Measurements from ENCODE around the gene TARM1. TPM values are rescaled to one million over a fixed set of nuclear protein-coding genes. Genes with fewer than 3 reads are reported as not detected.
A peak's percentile ranks its signal among the peaks of the same experiment; 100 is the strongest.
"Not testable (repeated sequence)": the region's sequence is repeated elsewhere in the genome, so short reads cannot be mapped to it uniquely, and the experiment has no call there.

TARM1 gene
- polyA plus RNA-seq, 2 donors: not detected

- Histone ChIP-seq H3K27ac (ENCODE audit: low read depth in 2 of 2, low read length in 1 of 2) (peak within 1 kb of the TSS in 1 of 2 donors; percentile 87), H3K36me3 (ENCODE audit: control insufficient read depth in 2 of 2, insufficient read depth in 2 of 2, low read length in 1 of 2) (peaks cover 4 to 16% of the 10 kb centered on the region in 2 donors), H3K27me3 (ENCODE audit: control insufficient read depth in 1 of 2, insufficient read depth in 2 of 2, low read length in 2 of 2) (no peaks in the 10 kb centered on the region), H3K9me3 (ENCODE audit: control insufficient read depth in 2 of 2, insufficient read depth in 1 of 2, low read depth in 1 of 2, low read length in 1 of 2) (no peaks in the 10 kb centered on the region), H3K4me3 (ENCODE audit: low read depth in 1 of 2, low read length in 2 of 2) (peak within 1 kb of the TSS; percentile 91 to 94), H3K4me1 (ENCODE audit: control insufficient read depth in 2 of 2, insufficient read depth in 2 of 2, low read length in 1 of 2) (no peaks in the 10 kb centered on the region)
- 2 to 3% methylated on average over 53 to 54 of the region's 54 CpGs for WGBS, 2 donors
Measured at GRCh38 chr19:54102421-54103169, 21.4 kb upstream of the TARM1 start, which contains the start of gene NDUFA3. Gene NDUFA3 (plus strand): TSS chr19:54102855. CDS start chr19:54102879, 24 bp downstream.

GRCh38 chr19:54100561-54100960 lies 19.4 kb upstream of the TARM1 start, which contains the start of gene OSCAR:
Gene OSCAR (minus strand): TSS chr19:54100803. CDS start chr19:54100792, 11 bp downstream.
- Histone ChIP-seq H3K27ac (ENCODE audit: low read depth in 2 of 2, low read length in 1 of 2) (no peak within 1 kb of the TSS), H3K27me3 (ENCODE audit: control insufficient read depth in 1 of 2, insufficient read depth in 2 of 2, low read length in 2 of 2) (no peaks in the 10 kb centered on the region), H3K4me3 (ENCODE audit: low read depth in 1 of 2, low read length in 2 of 2) (no peak within 1 kb of the TSS), H3K9me3 (ENCODE audit: control insufficient read depth in 2 of 2, insufficient read depth in 1 of 2, low read depth in 1 of 2, low read length in 1 of 2) (no peaks in the 10 kb centered on the region), H3K36me3 (ENCODE audit: control insufficient read depth in 2 of 2, insufficient read depth in 2 of 2, low read length in 1 of 2) (peaks cover 0 to 2% of the 10 kb centered on the region in 2 donors), H3K4me1 (ENCODE audit: control insufficient read depth in 2 of 2, insufficient read depth in 2 of 2, low read length in 1 of 2) (peaks cover 0 to 5% of the 10 kb centered on the region in 2 donors)
- 58 to 59% methylated on average over 5 of the region's 5 CpGs for WGBS, 2 donors

DNA sequence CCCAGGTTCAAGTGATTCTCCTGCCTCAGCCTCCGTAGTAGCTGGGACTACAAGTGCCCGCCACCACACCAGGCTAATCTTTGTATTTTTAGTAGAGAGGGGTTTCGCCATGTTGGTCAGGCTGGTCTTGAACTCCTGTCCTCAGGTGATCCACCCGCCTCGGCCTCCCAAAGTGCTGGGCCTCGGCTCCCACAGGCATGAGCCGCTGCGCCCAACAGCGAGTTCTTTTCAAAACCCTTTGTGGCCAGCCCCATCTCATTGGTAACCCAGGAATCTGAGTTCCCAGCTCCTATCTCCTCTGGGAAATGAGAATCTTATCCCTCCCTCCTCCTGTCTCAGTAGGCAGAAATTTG lies 18.7 kb upstream of the TARM1 start:
- not testable (repeated sequence) for H3K36me3 ChIP-seq (ENCODE audit: control insufficient read depth in 2 of 2, insufficient read depth in 2 of 2, low read length in 1 of 2); H3K4me3 ChIP-seq (ENCODE audit: low read depth in 1 of 2, low read length in 2 of 2); H3K27me3 ChIP-seq (ENCODE audit: control insufficient read depth in 1 of 2, insufficient read depth in 2 of 2, low read length in 2 of 2); H3K4me1 ChIP-seq (ENCODE audit: control insufficient read depth in 2 of 2, insufficient read depth in 2 of 2, low read length in 1 of 2); H3K9me3 ChIP-seq (ENCODE audit: control insufficient read depth in 2 of 2, insufficient read depth in 1 of 2, low read depth in 1 of 2, low read length in 1 of 2); H3K27ac ChIP-seq (ENCODE audit: low read depth in 2 of 2, low read length in 1 of 2)
- 75 to 79% methylated on average over 9 of the region's 9 CpGs for WGBS, 2 donors

- no peak overlapping the region for H3K27ac ChIP-seq (ENCODE audit: low read depth in 2 of 2, low read length in 1 of 2)
- H3K27me3 ChIP-seq (ENCODE audit: control insufficient read depth in 1 of 2, insufficient read depth in 2 of 2, low read length in 2 of 2): no peaks in the 10 kb centered on the region
- no peaks in the 10 kb centered on the region for H3K36me3 ChIP-seq (ENCODE audit: control insufficient read depth in 2 of 2, insufficient read depth in 2 of 2, low read length in 1 of 2)
- 87 to 90% methylated on average over 11 to 12 of the region's 12 CpGs for WGBS, 2 donors
- no peaks in the 10 kb centered on the region for H3K9me3 ChIP-seq (ENCODE audit: control insufficient read depth in 2 of 2, insufficient read depth in 1 of 2, low read depth in 1 of 2, low read length in 1 of 2)
- no peak overlapping the region for H3K4me3 ChIP-seq (ENCODE audit: low read depth in 1 of 2, low read length in 2 of 2)
- peaks cover 0 to 6% of the 10 kb centered on the region in 2 donors for H3K4me1 ChIP-seq (ENCODE audit: control insufficient read depth in 2 of 2, insufficient read depth in 2 of 2, low read length in 1 of 2)
Measured at GRCh38 chr19:54099190-54099902, 18.2 kb upstream of the TARM1 start.

DNA sequence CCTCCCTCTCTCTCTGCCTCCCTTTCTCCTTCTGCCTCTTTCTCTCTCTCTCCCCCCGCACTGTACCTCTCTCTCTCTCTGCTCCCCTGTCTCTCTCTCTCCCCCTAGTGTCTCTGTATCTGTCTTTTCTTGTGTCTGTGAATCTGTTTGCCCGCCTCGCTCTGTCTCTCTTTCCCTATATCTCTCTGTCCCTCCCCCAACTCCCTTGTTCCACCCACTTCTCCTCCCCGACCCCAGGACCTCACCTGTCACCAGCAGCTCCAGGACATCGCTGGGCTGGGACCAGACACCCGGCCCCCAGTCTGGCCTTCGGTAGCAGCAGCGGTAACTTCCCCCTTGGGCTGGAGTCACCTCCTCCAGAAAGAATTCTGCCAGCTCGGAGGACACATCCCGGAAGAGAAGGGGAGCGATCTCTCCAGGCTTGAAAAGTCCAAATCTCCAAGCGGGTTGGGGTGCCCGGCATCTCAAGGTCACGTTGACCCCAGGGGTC lies 15.5 kb upstream of the TARM1 start:
- Histone ChIP-seq H3K27me3 (ENCODE audit: control insufficient read depth in 1 of 2, insufficient read depth in 2 of 2, low read length in 2 of 2) (no peaks in the 10 kb centered on the region), H3K4me3 (ENCODE audit: low read depth in 1 of 2, low read length in 2 of 2) (peak overlapping the region; percentile 35 to 41), H3K4me1 (ENCODE audit: control insufficient read depth in 2 of 2, insufficient read depth in 2 of 2, low read length in 1 of 2) (peaks cover 0 to 6% of the 10 kb centered on the region in 2 donors), H3K9me3 (ENCODE audit: control insufficient read depth in 2 of 2, insufficient read depth in 1 of 2, low read depth in 1 of 2, low read length in 1 of 2) (no peaks in the 10 kb centered on the region), H3K27ac (ENCODE audit: low read depth in 2 of 2, low read length in 1 of 2) (peak overlapping the region in 1 of 2 donors; percentile 47), H3K36me3 (ENCODE audit: control insufficient read depth in 2 of 2, insufficient read depth in 2 of 2, low read length in 1 of 2) (no peaks in the 10 kb centered on the region)
- 11% methylated on average over 14 of the region's 14 CpGs for WGBS, 2 donors

DNA sequence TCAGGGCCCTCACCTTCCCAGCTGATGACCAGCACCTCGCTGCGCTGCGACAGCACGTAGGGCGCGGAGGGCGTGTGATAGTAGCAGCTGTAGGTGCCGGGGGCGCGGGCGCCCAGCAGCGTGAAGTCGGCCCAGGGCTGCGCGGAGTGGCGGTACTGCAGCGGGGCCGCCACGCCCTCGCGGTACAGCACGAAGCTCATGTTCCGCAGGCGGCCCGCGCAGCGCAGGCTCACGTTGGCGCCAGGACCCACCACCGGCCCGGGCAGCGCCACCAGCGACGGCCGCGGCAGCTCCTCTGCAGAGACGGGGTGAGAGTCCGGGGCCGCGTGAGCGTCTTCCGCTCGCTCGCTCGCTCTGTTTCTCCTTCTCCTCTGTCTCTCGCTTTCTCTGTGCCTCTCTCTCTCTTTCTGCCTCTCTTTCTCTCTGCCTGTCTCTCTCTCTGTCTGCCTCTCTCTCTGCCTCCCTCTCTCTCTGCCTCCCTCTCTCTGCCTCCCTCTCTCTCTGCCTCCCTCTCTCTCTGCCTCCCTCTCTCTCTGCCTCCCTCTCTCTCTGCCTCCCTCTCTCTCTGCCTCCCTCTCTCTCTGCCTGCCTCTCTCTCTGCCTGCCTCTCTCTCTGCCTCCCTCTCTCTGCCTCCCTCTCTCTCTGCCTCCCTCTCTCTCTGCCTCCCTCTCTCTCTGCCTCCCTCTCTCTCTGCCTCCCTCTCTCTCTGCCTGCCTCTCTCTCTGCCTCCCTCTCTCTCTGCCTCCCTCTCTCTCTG lies 14.9 kb upstream of the TARM1 start:
- peak overlapping the region; percentile 41 to 46 for H3K4me3 ChIP-seq (ENCODE audit: low read depth in 1 of 2, low read length in 2 of 2)
- H3K4me1 ChIP-seq (ENCODE audit: control insufficient read depth in 2 of 2, insufficient read depth in 2 of 2, low read length in 1 of 2); H3K27ac ChIP-seq (ENCODE audit: low read depth in 2 of 2, low read length in 1 of 2); H3K36me3 ChIP-seq (ENCODE audit: control insufficient read depth in 2 of 2, insufficient read depth in 2 of 2, low read length in 1 of 2); H3K27me3 ChIP-seq (ENCODE audit: control insufficient read depth in 1 of 2, insufficient read depth in 2 of 2, low read length in 2 of 2); H3K9me3 ChIP-seq (ENCODE audit: control insufficient read depth in 2 of 2, insufficient read depth in 1 of 2, low read depth in 1 of 2, low read length in 1 of 2): not testable (repeated sequence)
- 0 to 1% methylated on average over 18 to 46 of the region's 46 CpGs for WGBS, 2 donors

DNA sequence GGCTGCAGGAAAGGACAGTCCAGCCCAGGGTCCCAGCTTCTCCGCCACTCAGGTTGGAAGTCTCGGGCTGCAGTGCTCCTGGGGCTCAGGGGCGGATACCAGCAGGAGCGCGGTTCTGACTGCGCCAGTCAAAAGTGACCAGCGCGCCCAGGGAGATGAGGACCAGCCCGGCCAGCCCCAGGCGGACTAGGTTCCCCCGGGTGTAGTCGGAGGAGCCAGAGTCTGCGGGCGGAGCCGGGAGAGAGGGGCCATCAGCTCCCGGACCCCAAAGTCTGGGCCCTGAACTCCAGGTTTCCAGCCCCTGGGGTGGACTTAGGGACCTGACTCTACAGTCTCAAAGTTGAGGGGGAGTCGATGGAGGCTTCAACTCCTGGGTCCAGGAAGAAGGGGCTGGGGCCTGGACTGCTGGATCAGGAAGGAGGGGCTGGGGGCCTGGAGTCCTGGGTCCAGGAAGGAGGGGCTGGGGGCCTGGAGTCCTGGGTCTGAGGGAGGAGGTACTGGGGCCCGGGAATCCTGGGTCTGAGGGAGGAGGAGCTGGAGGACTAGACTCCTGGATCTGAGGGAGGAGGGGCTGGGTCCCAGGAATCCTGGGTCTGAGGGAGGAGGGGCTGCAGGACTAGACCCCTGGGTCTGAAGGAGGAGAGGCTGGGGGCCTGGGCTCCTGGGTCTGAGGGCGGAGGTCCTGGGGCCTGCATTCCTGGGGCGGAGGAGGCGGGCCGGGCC lies 14.1 kb upstream of the TARM1 start:
- peak overlapping the region; percentile 27 to 46 for H3K4me3 ChIP-seq (ENCODE audit: low read depth in 1 of 2, low read length in 2 of 2)
- peaks cover 0 to 6% of the 10 kb centered on the region in 2 donors for H3K4me1 ChIP-seq (ENCODE audit: control insufficient read depth in 2 of 2, insufficient read depth in 2 of 2, low read length in 1 of 2)
- H3K27ac ChIP-seq (ENCODE audit: low read depth in 2 of 2, low read length in 1 of 2): no peak overlapping the region
- 73 to 74% methylated on average over 22 of the region's 22 CpGs for WGBS, 2 donors
- H3K36me3 ChIP-seq (ENCODE audit: control insufficient read depth in 2 of 2, insufficient read depth in 2 of 2, low read length in 1 of 2): no peaks in the 10 kb centered on the region
- H3K9me3 ChIP-seq (ENCODE audit: control insufficient read depth in 2 of 2, insufficient read depth in 1 of 2, low read depth in 1 of 2, low read length in 1 of 2): no peaks in the 10 kb centered on the region
- no peaks in the 10 kb centered on the region for H3K27me3 ChIP-seq (ENCODE audit: control insufficient read depth in 1 of 2, insufficient read depth in 2 of 2, low read length in 2 of 2)

DNA sequence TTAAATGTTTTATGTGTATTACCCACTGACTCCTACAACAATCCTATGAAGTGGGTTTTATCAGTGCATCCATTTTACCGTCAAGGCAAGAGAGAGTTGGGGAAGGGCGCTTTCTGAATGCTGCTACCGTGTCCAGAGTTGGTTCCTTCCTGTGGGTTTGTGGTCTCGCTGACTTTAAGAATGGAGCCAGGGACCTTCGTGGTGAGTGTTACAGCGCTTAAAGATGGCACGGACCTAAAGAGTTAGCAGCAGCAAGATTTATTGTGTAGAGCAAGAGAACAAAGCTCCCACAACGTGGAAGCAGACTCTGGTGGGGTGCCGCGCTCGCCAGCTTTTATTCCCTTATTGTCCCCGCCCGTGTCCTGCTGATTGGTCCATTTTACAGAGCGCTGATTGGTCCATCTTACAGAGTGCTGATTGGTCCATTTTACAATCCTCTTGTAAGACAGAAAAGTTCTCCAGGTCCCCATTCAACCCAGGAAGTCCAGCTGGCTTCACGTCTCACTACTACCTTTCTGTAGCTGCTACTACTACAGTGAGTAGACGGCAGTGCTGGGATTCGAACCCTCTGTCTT lies 13.3 kb upstream of the TARM1 start:
- Histone ChIP-seq H3K27me3 (ENCODE audit: control insufficient read depth in 1 of 2, insufficient read depth in 2 of 2, low read length in 2 of 2) (no peaks in the 10 kb centered on the region), H3K36me3 (ENCODE audit: control insufficient read depth in 2 of 2, insufficient read depth in 2 of 2, low read length in 1 of 2) (no peaks in the 10 kb centered on the region), H3K9me3 (ENCODE audit: control insufficient read depth in 2 of 2, insufficient read depth in 1 of 2, low read depth in 1 of 2, low read length in 1 of 2) (no peaks in the 10 kb centered on the region), H3K4me1 (ENCODE audit: control insufficient read depth in 2 of 2, insufficient read depth in 2 of 2, low read length in 1 of 2) (peaks cover 0 to 6% of the 10 kb centered on the region in 2 donors), H3K27ac (ENCODE audit: low read depth in 2 of 2, low read length in 1 of 2) (no peak overlapping the region), H3K4me3 (ENCODE audit: low read depth in 1 of 2, low read length in 2 of 2) (no peak overlapping the region)
- 82 to 84% methylated on average over 17 of the region's 17 CpGs for WGBS, 2 donors
